GM23338 (cell line): ENCODE results near the gene TECPR2. TPM values are rescaled to one million over a fixed set of nuclear protein-coding genes. Genes with fewer than 3 reads are reported as not detected.
A peak's percentile ranks its signal among the peaks of the same experiment; 100 is the strongest.

Source experiments
- ATAC-seq: fragments of 200-7000 bp; cut with Tn5 transposase; 3 replicates; pipeline ENCODE4 v1.9.1; 2020
- DNase-seq: peaks from one replicate; pipeline ENCODE4 v3.0.0-alpha.2; 2015; ENCODE audit warnings: low spot score
- H2AFZ ChIP-seq: fragments of 200-600 bp; sonication (generic); 2 replicates; pipeline ENCODE4 v1.8.0; 2016; ENCODE audit warnings: antibody characterized with exemption, mild to moderate bottlenecking, moderate library complexity
- H3F3A ChIP-seq: fragments of 200-600 bp; sonication (generic); replicated peaks from 2 replicates; pipeline ENCODE4 v1.8.0; 2017; ENCODE audit warnings: antibody characterized with exemption, mixed run types, low read depth
- H3K27ac ChIP-seq: fragments of 200-600 bp; sonication (generic); 2 replicates; pipeline ENCODE4 v1.6.1; 2016; ENCODE audit warnings: low read depth
- H3K27me3 ChIP-seq: fragments of 200-600 bp; sonication (generic); 2 replicates; pipeline ENCODE4 v1.8.0; 2016; ENCODE audit warnings: mild to moderate bottlenecking, mixed run types, moderate library complexity; ENCODE audit not compliant: insufficient read depth
- H3K36me3 ChIP-seq: fragments of 200-600 bp; sonication (generic); 2 replicates; pipeline ENCODE4 v1.8.0; 2016; ENCODE audit warnings: mild to moderate bottlenecking; ENCODE audit not compliant: insufficient read depth
- H3K4me1 ChIP-seq: fragments of 200-600 bp; sonication (generic); 2 replicates; pipeline ENCODE4 v1.8.0; 2016; ENCODE audit warnings: mild to moderate bottlenecking, moderate library complexity; ENCODE audit not compliant: insufficient read depth
- H3K4me2 ChIP-seq: fragments of 200-600 bp; sonication (generic); 2 replicates; pipeline ENCODE4 v1.7.1; 2017; ENCODE audit warnings: mixed run types
- H3K4me3 ChIP-seq: fragments of 200-600 bp; sonication (generic); 2 replicates; pipeline ENCODE4 v1.6.1; 2016; ENCODE audit warnings: mixed run types
- H3K79me2 ChIP-seq: fragments of 200-600 bp; sonication (generic); replicated peaks from 2 replicates; pipeline ENCODE4 v1.8.0; 2017; ENCODE audit warnings: mild to moderate bottlenecking; ENCODE audit not compliant: insufficient read depth
- H3K9me2 ChIP-seq: fragments of 200-600 bp; sonication (generic); 2 replicates; pipeline ENCODE4 v1.8.0; 2017; ENCODE audit not compliant: insufficient read depth
- H4K20me1 ChIP-seq: fragments of 200-600 bp; sonication (generic); replicated peaks from 2 replicates; pipeline ENCODE4 v1.8.0; 2017; ENCODE audit warnings: mild to moderate bottlenecking; ENCODE audit not compliant: insufficient read depth
- H3K27ac Mint-ChIP-seq: 2 replicates; pipeline ENCODE4 v1.8.0; 2020; ENCODE audit warnings: inconsistent platforms, mild to moderate bottlenecking, moderate library complexity, mixed read lengths
- H3K27me3 Mint-ChIP-seq: 3 replicates; pipeline ENCODE4 v1.8.0; 2022; ENCODE audit warnings: low read depth, mild to moderate bottlenecking, moderate library complexity, mixed read lengths, inconsistent platforms; ENCODE audit not compliant: insufficient read depth, poor library complexity
- H3K36me3 Mint-ChIP-seq: 3 replicates; pipeline ENCODE4 v1.8.0; 2021; ENCODE audit warnings: low read depth, mild to moderate bottlenecking, inconsistent platforms, moderate library complexity, mixed read lengths
- H3K4me1 Mint-ChIP-seq: 3 replicates; pipeline ENCODE4 v1.8.0; 2020; ENCODE audit warnings: mild to moderate bottlenecking, inconsistent platforms, mixed read lengths
- H3K4me3 Mint-ChIP-seq: 3 replicates; pipeline ENCODE4 v1.8.0; 2021; ENCODE audit warnings: moderate library complexity, mild to moderate bottlenecking, inconsistent platforms, mixed read lengths
- H3K9me3 Mint-ChIP-seq: 3 replicates; pipeline ENCODE4 v1.8.0; 2020; ENCODE audit warnings: moderate library complexity, mild to moderate bottlenecking, inconsistent platforms, mixed read lengths
- CREB1 ChIP-seq: fragments of 250-450 bp; sonication (Bioruptor Pico); IDR thresholded peaks from 2 replicates; pipeline ENCODE4 v1.5.0; 2020; ENCODE audit warnings: low read depth, mild to moderate bottlenecking, moderate library complexity
- EZH2 ChIP-seq: fragments of 200-600 bp; sonication (generic); IDR thresholded peaks from one replicate; pipeline ENCODE4 v1.8.0; 2017; ENCODE audit warnings: antibody characterized with exemption, mild to moderate bottlenecking, low read depth; ENCODE audit not compliant: unreplicated experiment
- EZH2phosphoT487 ChIP-seq: fragments of 200-600 bp; sonication (generic); IDR thresholded peaks from one replicate; pipeline ENCODE4 v1.8.1; 2018; ENCODE audit warnings: antibody characterized with exemption; ENCODE audit not compliant: unreplicated experiment
- JUNB ChIP-seq: IDR thresholded peaks from one replicate; pipeline ENCODE4 v1.6.1; 2016; ENCODE audit warnings: antibody characterized with exemption; ENCODE audit not compliant: unreplicated experiment
- NANOG ChIP-seq: IDR thresholded peaks from 2 replicates; pipeline ENCODE4 v1.6.1; 2016; ENCODE audit warnings: antibody characterized with exemption, borderline replicate concordance
- POLR2AphosphoS5 ChIP-seq: IDR thresholded peaks from 2 replicates; pipeline ENCODE4 v1.6.1; 2016; ENCODE audit warnings: antibody characterized with exemption, low read depth
- STAT1 ChIP-seq: IDR thresholded peaks from one replicate; pipeline ENCODE4 v1.6.1; 2016; ENCODE audit warnings: antibody characterized with exemption; ENCODE audit not compliant: unreplicated experiment
- ZNF114 ChIP-seq: fragments of 250-450 bp; sonication (Bioruptor Pico); IDR thresholded peaks from 2 replicates; pipeline ENCODE4 v1.5.0; 2020; ENCODE audit warnings: mild to moderate bottlenecking, moderate library complexity
- ZNF331 ChIP-seq: fragments of 250-450 bp; sonication (Bioruptor Pico); IDR thresholded peaks from 2 replicates; pipeline ENCODE4 v1.5.0; 2020; ENCODE audit warnings: low read depth, mild to moderate bottlenecking, moderate library complexity
- polyA plus RNA-seq: library from polyadenylated mRNA; unstranded; fragments of >200 nt; fragmentation: Nextera tagmentation; extraction: Ambion mirVana; gene quantifications from 2 replicates; pipeline ENCODE4 v1.2.1, GENCODE V29; 2016
- total RNA-seq: library from RNA; depleted of rRNA; stranded (reverse); fragments of >200 nt; shearing (Covaris generic); gene quantifications from 2 replicates; pipeline ENCODE4 v1.2.3, GENCODE V29; 2014
- TF ChIP-seq, protein P1 (sequence below): IDR thresholded peaks from one replicate; pipeline ENCODE4 v1.6.1; 2018; ENCODE audit warnings: antibody characterized with exemption; ENCODE audit not compliant: unreplicated experiment
- TF ChIP-seq, protein P2 (sequence below): IDR thresholded peaks from 2 replicates; pipeline ENCODE4 v1.6.1; 2016; ENCODE audit warnings: antibody characterized with exemption
- TF ChIP-seq, protein P3 (sequence below): fragments of 250-450 bp; sonication (Bioruptor Pico); IDR thresholded peaks from 2 replicates; pipeline ENCODE4 v1.5.0; 2020; ENCODE audit warnings: mild to moderate bottlenecking, moderate library complexity
- TF ChIP-seq, protein P4 (sequence below), 2 experiments: fragments of 200-600 bp in 1 of 2; sonication (generic) in 1 of 2; conservative IDR thresholded peaks; 2 replicates each; pipeline versions ENCODE4 v1.5.1 to v1.6.1; 2016 to 2017; ENCODE audit warnings: antibody characterized with exemption in 2 of 2, low read depth in 2 of 2, mild to moderate bottlenecking in 2 of 2, moderate library complexity in 1 of 2

The TECPR2 gene
- total and polyA plus RNA-seq, 2 experiments from 2014 or later: 4.8 to 20.5 TPM

DNA sequence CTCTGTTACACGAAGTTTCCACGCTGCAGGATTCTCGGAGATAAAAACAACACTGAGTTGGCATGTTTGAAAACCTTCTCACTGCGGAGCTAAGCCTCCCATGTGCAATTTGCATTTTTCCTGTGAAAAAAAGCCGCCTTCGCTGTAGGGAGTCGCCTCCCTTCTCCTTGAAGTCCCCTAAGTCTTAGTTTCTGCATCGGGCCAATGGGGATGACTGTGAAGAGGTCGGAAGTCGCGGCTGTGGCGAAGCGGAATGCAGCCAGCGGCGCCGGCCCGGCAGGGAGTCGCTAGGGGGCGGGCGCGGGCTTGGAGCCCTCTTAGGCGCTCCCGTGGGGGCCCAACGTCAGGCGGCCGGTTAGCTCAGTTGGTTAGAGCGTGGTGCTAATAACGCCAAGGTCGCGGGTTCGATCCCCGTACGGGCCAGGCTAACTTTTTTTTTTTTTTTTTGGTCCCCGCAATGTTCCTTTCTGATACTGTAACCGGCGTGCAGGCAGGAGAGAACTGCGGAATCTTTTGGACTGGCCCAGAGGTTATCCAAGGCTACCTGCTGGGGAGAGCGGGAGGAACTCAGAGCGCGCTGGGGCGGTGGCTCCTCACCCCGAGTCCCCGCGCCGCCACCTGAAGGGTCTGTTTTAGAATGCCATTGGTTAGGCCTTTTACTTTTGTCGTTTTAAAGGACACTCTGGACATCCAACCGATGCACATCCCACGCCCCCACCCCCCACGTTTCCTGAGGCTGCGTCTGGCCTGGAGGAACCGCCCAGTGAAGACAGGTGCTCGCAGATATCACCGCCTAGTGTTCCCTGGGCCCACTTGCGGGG, 45.8 kb upstream of the TECPR2 start:
- H3K36me3 ChIP-seq: no peaks in the 10 kb centered on the region
- H3K4me1 ChIP-seq: peaks cover 27% of the 10 kb centered on the region
- peak overlapping the region; percentile 77 for H3K4me2 ChIP-seq
- H3K36me3 Mint-ChIP-seq: no peaks in the 10 kb centered on the region; the same call in 2 of the 3 replicates
- no peaks in the 10 kb centered on the region for H3K79me2 ChIP-seq
- peak overlapping the region; percentile 85 for H3K27ac ChIP-seq
- peak overlapping the region; percentile 64 for H3K4me3 ChIP-seq
- H3K4me1 Mint-ChIP-seq: peaks cover 26% of the 10 kb centered on the region
- no peak for TF ChIP-seq EZH2phosphoT487
- no peak for TF ChIP-seq ZNF331 (CRISPR knock-in tag)
- no peak for TF ChIP-seq JUNB
- TF ChIP-seq ZNF114: 0 out of 2 replicates have a peak, but pooled peaks have one; percentile 41
- TF ChIP-seq POLR2AphosphoS5: peak; percentile 45; the same call in 1 of the 2 replicates
- TF ChIP-seq NANOG: no peak
- TF ChIP-seq, protein P1, sequence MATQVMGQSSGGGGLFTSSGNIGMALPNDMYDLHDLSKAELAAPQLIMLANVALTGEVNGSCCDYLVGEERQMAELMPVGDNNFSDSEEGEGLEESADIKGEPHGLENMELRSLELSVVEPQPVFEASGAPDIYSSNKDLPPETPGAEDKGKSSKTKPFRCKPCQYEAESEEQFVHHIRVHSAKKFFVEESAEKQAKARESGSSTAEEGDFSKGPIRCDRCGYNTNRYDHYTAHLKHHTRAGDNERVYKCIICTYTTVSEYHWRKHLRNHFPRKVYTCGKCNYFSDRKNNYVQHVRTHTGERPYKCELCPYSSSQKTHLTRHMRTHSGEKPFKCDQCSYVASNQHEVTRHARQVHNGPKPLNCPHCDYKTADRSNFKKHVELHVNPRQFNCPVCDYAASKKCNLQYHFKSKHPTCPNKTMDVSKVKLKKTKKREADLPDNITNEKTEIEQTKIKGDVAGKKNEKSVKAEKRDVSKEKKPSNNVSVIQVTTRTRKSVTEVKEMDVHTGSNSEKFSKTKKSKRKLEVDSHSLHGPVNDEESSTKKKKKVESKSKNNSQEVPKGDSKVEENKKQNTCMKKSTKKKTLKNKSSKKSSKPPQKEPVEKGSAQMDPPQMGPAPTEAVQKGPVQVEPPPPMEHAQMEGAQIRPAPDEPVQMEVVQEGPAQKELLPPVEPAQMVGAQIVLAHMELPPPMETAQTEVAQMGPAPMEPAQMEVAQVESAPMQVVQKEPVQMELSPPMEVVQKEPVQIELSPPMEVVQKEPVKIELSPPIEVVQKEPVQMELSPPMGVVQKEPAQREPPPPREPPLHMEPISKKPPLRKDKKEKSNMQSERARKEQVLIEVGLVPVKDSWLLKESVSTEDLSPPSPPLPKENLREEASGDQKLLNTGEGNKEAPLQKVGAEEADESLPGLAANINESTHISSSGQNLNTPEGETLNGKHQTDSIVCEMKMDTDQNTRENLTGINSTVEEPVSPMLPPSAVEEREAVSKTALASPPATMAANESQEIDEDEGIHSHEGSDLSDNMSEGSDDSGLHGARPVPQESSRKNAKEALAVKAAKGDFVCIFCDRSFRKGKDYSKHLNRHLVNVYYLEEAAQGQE: no peak
- TF ChIP-seq, protein P2, sequence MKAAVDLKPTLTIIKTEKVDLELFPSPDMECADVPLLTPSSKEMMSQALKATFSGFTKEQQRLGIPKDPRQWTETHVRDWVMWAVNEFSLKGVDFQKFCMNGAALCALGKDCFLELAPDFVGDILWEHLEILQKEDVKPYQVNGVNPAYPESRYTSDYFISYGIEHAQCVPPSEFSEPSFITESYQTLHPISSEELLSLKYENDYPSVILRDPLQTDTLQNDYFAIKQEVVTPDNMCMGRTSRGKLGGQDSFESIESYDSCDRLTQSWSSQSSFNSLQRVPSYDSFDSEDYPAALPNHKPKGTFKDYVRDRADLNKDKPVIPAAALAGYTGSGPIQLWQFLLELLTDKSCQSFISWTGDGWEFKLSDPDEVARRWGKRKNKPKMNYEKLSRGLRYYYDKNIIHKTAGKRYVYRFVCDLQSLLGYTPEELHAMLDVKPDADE: no peak; the same call in 1 of the 2 replicates
- no peak for TF ChIP-seq EZH2
- TF ChIP-seq STAT1: no peak
- TF ChIP-seq CREB1: peak; percentile 81
- TF ChIP-seq, protein P3, sequence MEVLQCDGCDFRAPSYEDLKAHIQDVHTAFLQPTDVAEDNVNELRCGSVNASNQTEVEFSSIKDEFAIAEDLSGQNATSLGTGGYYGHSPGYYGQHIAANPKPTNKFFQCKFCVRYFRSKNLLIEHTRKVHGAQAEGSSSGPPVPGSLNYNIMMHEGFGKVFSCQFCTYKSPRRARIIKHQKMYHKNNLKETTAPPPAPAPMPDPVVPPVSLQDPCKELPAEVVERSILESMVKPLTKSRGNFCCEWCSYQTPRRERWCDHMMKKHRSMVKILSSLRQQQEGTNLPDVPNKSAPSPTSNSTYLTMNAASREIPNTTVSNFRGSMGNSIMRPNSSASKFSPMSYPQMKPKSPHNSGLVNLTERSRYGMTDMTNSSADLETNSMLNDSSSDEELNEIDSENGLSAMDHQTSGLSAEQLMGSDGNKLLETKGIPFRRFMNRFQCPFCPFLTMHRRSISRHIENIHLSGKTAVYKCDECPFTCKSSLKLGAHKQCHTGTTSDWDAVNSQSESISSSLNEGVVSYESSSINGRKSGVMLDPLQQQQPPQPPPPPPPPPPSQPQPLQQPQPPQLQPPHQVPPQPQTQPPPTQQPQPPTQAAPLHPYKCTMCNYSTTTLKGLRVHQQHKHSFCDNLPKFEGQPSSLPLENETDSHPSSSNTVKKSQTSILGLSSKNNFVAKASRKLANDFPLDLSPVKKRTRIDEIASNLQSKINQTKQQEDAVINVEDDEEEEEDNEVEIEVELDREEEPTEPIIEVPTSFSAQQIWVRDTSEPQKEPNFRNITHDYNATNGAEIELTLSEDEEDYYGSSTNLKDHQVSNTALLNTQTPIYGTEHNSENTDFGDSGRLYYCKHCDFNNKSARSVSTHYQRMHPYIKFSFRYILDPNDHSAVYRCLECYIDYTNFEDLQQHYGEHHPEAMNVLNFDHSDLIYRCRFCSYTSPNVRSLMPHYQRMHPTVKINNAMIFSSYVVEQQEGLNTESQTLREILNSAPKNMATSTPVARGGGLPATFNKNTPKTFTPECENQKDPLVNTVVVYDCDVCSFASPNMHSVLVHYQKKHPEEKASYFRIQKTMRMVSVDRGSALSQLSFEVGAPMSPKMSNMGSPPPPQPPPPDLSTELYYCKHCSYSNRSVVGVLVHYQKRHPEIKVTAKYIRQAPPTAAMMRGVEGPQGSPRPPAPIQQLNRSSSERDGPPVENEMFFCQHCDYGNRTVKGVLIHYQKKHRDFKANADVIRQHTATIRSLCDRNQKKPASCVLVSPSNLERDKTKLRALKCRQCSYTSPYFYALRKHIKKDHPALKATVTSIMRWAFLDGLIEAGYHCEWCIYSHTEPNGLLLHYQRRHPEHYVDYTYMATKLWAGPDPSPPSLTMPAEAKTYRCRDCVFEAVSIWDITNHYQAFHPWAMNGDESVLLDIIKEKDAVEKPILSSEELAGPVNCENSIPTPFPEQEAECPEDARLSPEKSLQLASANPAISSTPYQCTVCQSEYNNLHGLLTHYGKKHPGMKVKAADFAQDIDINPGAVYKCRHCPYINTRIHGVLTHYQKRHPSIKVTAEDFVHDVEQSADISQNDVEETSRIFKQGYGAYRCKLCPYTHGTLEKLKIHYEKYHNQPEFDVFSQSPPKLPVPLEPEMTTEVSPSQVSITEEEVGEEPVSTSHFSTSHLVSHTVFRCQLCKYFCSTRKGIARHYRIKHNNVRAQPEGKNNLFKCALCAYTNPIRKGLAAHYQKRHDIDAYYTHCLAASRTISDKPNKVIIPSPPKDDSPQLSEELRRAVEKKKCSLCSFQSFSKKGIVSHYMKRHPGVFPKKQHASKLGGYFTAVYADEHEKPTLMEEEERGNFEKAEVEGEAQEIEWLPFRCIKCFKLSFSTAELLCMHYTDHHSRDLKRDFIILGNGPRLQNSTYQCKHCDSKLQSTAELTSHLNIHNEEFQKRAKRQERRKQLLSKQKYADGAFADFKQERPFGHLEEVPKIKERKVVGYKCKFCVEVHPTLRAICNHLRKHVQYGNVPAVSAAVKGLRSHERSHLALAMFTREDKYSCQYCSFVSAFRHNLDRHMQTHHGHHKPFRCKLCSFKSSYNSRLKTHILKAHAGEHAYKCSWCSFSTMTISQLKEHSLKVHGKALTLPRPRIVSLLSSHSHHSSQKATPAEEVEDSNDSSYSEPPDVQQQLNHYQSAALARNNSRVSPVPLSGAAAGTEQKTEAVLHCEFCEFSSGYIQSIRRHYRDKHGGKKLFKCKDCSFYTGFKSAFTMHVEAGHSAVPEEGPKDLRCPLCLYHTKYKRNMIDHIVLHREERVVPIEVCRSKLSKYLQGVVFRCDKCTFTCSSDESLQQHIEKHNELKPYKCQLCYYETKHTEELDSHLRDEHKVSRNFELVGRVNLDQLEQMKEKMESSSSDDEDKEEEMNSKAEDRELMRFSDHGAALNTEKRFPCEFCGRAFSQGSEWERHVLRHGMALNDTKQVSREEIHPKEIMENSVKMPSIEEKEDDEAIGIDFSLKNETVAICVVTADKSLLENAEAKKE (CRISPR knock-in tag): no peak
- TF ChIP-seq, protein P4, sequence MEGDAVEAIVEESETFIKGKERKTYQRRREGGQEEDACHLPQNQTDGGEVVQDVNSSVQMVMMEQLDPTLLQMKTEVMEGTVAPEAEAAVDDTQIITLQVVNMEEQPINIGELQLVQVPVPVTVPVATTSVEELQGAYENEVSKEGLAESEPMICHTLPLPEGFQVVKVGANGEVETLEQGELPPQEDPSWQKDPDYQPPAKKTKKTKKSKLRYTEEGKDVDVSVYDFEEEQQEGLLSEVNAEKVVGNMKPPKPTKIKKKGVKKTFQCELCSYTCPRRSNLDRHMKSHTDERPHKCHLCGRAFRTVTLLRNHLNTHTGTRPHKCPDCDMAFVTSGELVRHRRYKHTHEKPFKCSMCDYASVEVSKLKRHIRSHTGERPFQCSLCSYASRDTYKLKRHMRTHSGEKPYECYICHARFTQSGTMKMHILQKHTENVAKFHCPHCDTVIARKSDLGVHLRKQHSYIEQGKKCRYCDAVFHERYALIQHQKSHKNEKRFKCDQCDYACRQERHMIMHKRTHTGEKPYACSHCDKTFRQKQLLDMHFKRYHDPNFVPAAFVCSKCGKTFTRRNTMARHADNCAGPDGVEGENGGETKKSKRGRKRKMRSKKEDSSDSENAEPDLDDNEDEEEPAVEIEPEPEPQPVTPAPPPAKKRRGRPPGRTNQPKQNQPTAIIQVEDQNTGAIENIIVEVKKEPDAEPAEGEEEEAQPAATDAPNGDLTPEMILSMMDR (conservative IDR thresholded peaks at IDR 0.05; ENCODE audit: low read depth in 2 of 2): peak; percentile 35 to 44
- ATAC-seq: peak; percentile 69
- peak; percentile 96 for DNase-seq
- H3K4me3 Mint-ChIP-seq: peak overlapping the region; percentile 95
- peak overlapping the region; percentile 95 for H2AFZ ChIP-seq
- 0 out of 3 replicates have a peak, but pooled peaks cover 5% of the 10 kb centered on the region for H3K9me3 Mint-ChIP-seq
- H3K9me2 ChIP-seq: no peaks in the 10 kb centered on the region
- H3K27ac Mint-ChIP-seq: peak overlapping the region; percentile 98
- H4K20me1 ChIP-seq: no peaks in the 10 kb centered on the region
- peaks cover 29% of the 10 kb centered on the region for H3K27me3 ChIP-seq
- peaks cover 44% of the 10 kb centered on the region for H3K27me3 Mint-ChIP-seq
- H3F3A ChIP-seq: peaks cover 21% of the 10 kb centered on the region
